ENCODE data around the gene SLC6A4. TPM values are rescaled to one million over a fixed set of nuclear protein-coding genes. Genes with fewer than 3 reads are reported as not detected.

Gene SLC6A4
- total and polyA plus RNA-seq, 4 donors: 3.5 to 12.7 (median 8.8) TPM

GRCh38 chr17:30243002-30243401, 7.5 kb upstream of the SLC6A4 start:
- ATAC-seq (ENCODE audit: insufficient read depth, low FRiP score): no peak
- no peak overlapping the region for H3K4me3 ChIP-seq
- no peak overlapping the region for H3K9ac ChIP-seq (ENCODE audit: insufficient read depth in 1 of 2, low read length in 2 of 2)
- H3K36me3 ChIP-seq (ENCODE audit: control insufficient read depth in 4 of 4, insufficient read depth in 4 of 4, low read length in 4 of 4): peaks cover 0 to 4% (median 2%) of the 10 kb centered on the region in 4 donors
- H3K9me3 ChIP-seq (ENCODE audit: control insufficient read depth in 4 of 4, insufficient read depth in 3 of 4, low read length in 3 of 4): peaks cover 0 to 2% (median 0%) of the 10 kb centered on the region in 4 donors
- peaks cover 0 to 14% (median 13%) of the 10 kb centered on the region in 3 donors for H3K27me3 ChIP-seq (ENCODE audit: control insufficient read depth in 3 of 3, insufficient read depth in 3 of 3, low read length in 2 of 3)
- no peak for TF ChIP-seq CTCF (IDR thresholded peaks at IDR 0.05; ENCODE audit: control extremely low read depth, extremely low read depth)
- DNase-seq: no peak
- WGBS, 2 donors: 95 to 96% methylated on average over 4 of the region's 4 CpGs
- no peak overlapping the region for H3K27ac ChIP-seq (ENCODE audit: low read depth in 1 of 2, low read length in 1 of 2)
- peaks cover 0 to 6% (median 0%) of the 10 kb centered on the region in 5 donors for H3K4me1 ChIP-seq (ENCODE audit: control insufficient read depth in 5 of 5, insufficient read depth in 5 of 5, low read length in 5 of 5)

- DNase-seq: no peak
- ATAC-seq (ENCODE audit: insufficient read depth, low FRiP score): no peak
- 86 to 91% methylated on average over 5 to 6 of the region's 6 CpGs for WGBS, 2 donors
- no peak for TF ChIP-seq CTCF (IDR thresholded peaks at IDR 0.05; ENCODE audit: control extremely low read depth, extremely low read depth)
- Histone ChIP-seq H3K27me3 (ENCODE audit: control insufficient read depth in 3 of 3, insufficient read depth in 3 of 3, low read length in 2 of 3) (peaks cover 0 to 30% (median 28%) of the 10 kb centered on the region in 3 donors), H3K4me3 (no peak overlapping the region), H3K36me3 (ENCODE audit: control insufficient read depth in 4 of 4, insufficient read depth in 4 of 4, low read length in 4 of 4) (no peaks in the 10 kb centered on the region), H3K4me1 (ENCODE audit: control insufficient read depth in 5 of 5, insufficient read depth in 5 of 5, low read length in 5 of 5) (peaks cover 0 to 13% (median 0%) of the 10 kb centered on the region in 5 donors), H3K9ac (ENCODE audit: insufficient read depth in 1 of 2, low read length in 2 of 2) (no peak overlapping the region), H3K9me3 (ENCODE audit: control insufficient read depth in 4 of 4, insufficient read depth in 3 of 4, low read length in 3 of 4) (peaks cover 0 to 5% (median 0%) of the 10 kb centered on the region in 4 donors), H3K27ac (ENCODE audit: low read depth in 1 of 2, low read length in 1 of 2) (no peak overlapping the region)
Observed at GRCh38 chr17:30241051-30241450, 5.6 kb upstream of the SLC6A4 start.

- H3K4me3 ChIP-seq: no peak overlapping the region
- H3K9me3 ChIP-seq (ENCODE audit: control insufficient read depth in 4 of 4, insufficient read depth in 3 of 4, low read length in 3 of 4): peaks cover 0 to 5% (median 0%) of the 10 kb centered on the region in 4 donors
- H3K27ac ChIP-seq (ENCODE audit: low read depth in 1 of 2, low read length in 1 of 2): no peak overlapping the region
- TF ChIP-seq CTCF (IDR thresholded peaks at IDR 0.05; ENCODE audit: control extremely low read depth, extremely low read depth): no peak
- H3K9ac ChIP-seq (ENCODE audit: insufficient read depth in 1 of 2, low read length in 2 of 2): no peak overlapping the region
- 90 to 91% methylated on average over 8 of the region's 8 CpGs for WGBS, 2 donors
- ATAC-seq (ENCODE audit: insufficient read depth, low FRiP score) (no peak), DNase-seq (no peak)
- H3K4me1 ChIP-seq (ENCODE audit: control insufficient read depth in 5 of 5, insufficient read depth in 5 of 5, low read length in 5 of 5): peaks cover 0 to 21% (median 4%) of the 10 kb centered on the region in 5 donors
- H3K27me3 ChIP-seq (ENCODE audit: control insufficient read depth in 3 of 3, insufficient read depth in 3 of 3, low read length in 2 of 3): peaks cover 0 to 34% (median 30%) of the 10 kb centered on the region in 3 donors
- no peaks in the 10 kb centered on the region for H3K36me3 ChIP-seq (ENCODE audit: control insufficient read depth in 4 of 4, insufficient read depth in 4 of 4, low read length in 4 of 4)
Observed at GRCh38 chr17:30240177-30240576, 4.7 kb upstream of the SLC6A4 start.

- no peak overlapping the region for H3K9ac ChIP-seq (ENCODE audit: insufficient read depth in 1 of 2, low read length in 2 of 2)
- H3K4me1 ChIP-seq (ENCODE audit: control insufficient read depth in 5 of 5, insufficient read depth in 5 of 5, low read length in 5 of 5): peaks cover 0 to 26% (median 8%) of the 10 kb centered on the region in 5 donors
- H3K27me3 ChIP-seq (ENCODE audit: control insufficient read depth in 3 of 3, insufficient read depth in 3 of 3, low read length in 2 of 3): peaks cover 0 to 37% (median 37%) of the 10 kb centered on the region in 3 donors
- 69 to 75% methylated on average over 5 of the region's 5 CpGs for WGBS, 2 donors
- H3K9me3 ChIP-seq (ENCODE audit: control insufficient read depth in 4 of 4, insufficient read depth in 3 of 4, low read length in 3 of 4): peaks cover 0 to 7% (median 0%) of the 10 kb centered on the region in 4 donors
- no peak for TF ChIP-seq CTCF (IDR thresholded peaks at IDR 0.05; ENCODE audit: control extremely low read depth, extremely low read depth)
- ATAC-seq (ENCODE audit: insufficient read depth, low FRiP score) (no peak), DNase-seq (no peak)
- no peak overlapping the region for H3K4me3 ChIP-seq
- peak overlapping the region in 1 of 2 donors; percentile 78 for H3K27ac ChIP-seq (ENCODE audit: low read depth in 1 of 2, low read length in 1 of 2)
- no peaks in the 10 kb centered on the region for H3K36me3 ChIP-seq (ENCODE audit: control insufficient read depth in 4 of 4, insufficient read depth in 4 of 4, low read length in 4 of 4)
Observed at GRCh38 chr17:30239089-30239462, 3.6 kb upstream of the SLC6A4 start.

All from lung (tissue), 12 donors.